NCI-H1694 treated with DMSO at 0.1 percent for 48 hours (cell line): ENCODE data around the gene WNT9A.

ENCODE experiments used
- DNase-seq: peaks from one replicate; lab custom pipeline; 2025; lab: John Stamatoyannopoulos, UW

Gene WNT9A

DNA sequence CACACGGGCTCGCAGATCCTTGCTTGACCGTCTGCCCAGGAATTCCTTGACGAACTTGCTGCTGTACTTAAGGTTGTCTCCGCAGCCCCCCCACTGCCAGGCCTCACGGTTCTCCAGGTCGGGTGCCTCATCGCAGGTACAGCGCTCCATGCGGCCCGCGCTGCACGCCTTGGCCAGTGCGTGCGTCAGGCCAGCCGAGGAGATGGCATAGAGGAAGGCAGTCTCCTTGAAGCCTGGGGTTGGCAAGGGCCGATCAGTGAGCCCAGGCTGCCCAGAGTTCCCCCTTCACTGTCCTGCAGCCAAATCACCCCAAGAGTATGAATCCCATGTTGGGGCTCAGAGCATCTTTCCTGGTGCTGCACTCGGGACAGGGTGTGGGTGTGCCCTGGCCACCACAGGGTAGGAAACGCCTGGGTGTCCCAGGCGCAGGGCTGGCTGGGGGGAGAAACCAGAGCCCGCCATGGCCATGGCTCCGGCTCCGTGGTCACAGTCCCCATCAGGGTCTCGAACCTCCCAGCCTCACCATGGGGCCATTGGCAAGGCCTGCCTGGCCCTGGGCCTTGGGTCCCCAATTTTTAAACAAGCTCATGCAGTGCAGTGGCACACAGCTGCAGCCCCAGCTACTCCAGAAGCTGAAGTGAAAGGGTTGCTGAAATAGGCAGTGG, 23.4 kb downstream of the WNT9A start:
- DNase-seq = no peak

DNA sequence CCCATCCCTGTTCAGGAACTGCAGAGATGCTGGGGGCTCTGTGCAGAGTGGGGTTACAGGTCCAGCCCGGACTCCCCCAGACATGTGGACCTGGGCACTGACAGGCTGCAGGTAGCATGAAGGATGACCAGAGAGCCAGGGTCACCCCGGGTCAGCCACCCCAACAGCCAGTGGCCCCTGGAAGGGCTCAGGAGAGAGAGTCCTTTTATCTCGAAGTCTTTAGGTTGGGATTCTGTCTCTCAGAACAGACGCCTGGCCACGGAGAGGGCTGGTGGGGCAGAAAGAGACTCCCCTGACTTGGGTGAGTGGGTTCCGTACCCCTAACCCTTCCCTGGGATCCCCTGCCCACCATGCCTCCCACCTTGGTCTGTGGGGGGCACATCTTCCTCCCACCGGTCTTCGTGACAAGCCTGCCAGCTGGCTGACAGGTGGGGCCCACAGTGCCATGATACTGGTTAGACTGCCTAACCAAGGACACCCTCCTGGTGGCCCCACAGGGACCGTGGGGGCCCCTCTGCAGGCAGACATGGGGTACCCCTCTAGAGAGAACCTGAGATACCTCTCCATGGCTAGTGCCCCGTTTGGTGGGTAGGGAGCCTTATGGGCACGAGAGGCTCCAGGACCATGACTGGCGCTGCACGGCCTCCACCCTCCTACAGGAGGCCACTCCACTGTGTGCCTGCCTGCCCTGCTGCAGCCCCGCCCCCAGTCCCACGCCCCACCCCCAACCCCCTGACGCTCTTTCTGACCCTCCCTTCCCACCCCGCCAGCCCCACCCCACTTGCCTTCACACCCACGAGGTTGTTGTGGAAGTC, 24.2 kb downstream of the WNT9A start:
- no peak for DNase-seq

DNA sequence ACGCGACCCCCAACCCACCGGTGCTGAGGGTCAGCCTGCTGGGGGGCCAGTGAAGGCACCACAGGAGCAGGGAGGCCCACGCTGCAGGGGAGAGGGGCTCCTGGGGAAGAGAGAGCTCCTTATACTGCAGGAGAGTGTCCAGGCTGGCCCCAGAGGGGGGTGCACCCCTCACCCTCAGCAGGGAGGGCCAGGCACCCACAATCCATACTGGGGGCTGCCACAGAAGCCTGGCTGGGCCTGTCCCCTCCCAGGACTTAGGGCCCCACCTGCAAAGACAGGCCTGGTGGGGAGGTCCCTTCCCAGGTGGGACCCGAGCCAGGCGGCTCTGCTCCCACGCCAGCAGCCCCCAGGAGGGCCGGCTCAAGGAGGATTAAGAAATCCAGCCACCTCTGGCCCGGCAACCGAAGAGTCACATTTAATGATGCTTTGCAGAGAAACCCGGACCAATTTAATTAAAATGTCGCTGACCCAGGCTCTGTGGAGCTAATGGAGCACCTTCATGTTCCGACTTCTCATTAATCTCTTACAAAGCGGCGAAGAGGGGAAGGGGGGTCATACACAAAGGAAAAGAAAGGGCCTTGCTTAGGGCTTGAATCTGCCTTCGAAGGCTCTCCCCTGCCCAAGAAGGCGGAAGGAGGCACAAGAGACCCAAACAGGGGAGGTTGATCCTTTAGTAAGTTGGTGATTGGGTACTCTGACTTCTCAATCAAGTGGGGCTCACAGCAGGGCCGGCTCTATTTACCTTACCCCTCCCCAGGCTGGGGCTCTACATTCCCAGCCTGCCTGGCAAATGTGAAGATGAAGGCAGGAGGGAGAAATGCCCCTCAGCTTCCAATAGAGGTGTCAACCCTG, 25.0 kb downstream of the WNT9A start:
- DNase-seq = no peak

DNA sequence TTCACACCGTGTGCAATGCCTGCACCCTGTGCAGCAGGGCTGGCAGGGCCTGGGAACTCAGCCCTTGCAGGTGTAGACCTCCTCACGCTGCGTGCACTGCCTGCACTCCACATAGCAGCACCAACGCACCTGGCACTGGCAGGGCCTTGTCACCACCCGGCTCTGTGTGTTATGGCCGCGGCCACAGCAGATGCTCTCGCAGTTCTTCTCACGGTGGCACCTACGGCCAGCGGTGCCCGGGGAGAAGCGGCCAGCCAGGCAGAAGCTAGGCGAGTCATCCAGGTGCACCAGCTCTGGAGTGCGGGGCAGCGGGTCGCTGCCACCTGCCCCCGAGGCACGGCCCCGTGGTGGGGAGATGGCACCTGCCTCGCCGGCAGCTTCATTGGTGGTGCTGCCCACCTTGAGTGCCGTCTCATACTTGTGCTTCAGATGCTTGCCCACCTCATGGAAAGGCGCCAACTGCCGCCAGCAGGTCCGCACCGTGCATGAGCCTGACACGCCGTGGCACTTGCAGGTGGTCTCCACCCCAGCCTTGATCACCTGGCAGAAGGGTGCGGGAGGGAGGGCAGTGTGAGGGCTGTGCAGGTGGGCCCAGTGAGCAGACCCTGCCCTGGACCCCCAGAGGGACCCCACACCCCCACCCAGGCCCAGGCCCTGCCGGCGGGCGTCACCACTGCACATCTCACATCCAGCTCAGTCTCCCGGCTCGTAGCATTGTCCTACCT, 26.1 kb downstream of the WNT9A start:
- DNase-seq = no peak

DNA sequence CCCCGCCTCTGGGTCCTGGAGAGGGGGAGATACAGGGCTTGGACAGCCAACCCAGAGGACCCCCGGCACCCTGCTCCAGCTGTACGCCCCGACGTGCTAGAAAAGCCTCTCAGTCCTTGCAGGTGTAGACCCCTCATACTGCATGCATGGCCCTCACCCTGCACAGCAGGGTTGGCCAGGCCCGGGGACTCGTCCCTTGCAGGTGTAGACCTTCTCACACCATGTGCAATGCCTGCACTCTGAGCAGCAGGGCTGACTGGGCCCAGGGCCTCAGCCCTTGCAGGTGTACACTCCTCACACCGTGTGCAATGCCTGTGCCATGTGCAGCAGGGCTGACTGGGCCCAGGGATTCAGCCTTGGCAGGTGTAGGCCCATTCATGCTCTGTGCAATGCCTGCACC, 26.8 kb downstream of the WNT9A start:
- DNase-seq = no peak

DNA sequence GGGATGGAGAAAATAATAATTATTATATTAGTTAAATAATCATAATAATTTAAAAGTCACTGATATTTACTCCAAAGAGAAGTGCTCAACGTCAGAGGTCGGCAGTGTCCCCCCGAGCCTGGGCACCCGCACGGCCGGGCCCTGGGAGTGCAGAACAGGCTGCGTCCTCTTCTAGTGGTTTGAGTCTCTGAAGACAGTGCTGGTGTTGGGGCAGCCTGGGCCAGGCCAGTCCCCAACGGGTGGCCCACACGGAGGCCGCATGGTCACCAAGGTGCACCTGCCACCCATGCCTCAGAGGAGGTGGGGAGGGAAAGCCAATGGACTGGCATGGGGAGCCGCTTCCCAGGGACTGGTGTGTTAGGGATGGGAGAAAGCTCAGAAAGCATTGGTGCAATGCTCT, 27.3 kb downstream of the WNT9A start:
- no peak for DNase-seq

DNA sequence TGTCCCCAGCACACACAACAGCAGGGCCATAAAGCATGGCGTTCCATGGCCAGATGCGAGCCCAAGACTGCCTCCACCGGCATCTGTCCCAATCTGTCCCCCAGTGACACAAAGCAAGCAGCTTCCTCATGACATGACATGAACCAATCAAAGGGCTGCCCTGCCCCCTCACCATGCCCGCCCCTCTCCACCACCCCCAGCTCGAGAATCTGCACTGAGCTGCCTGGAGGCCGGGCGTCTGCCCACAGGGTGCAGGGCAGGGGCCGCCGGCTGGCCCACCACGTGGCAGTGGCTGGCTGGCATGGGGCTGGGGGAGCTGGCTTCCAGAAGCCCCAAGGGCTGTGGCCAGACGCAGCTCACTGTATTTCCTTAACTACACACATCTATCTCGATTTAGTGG, 27.8 kb downstream of the WNT9A start:
- DNase-seq = peak; percentile 76

DNA sequence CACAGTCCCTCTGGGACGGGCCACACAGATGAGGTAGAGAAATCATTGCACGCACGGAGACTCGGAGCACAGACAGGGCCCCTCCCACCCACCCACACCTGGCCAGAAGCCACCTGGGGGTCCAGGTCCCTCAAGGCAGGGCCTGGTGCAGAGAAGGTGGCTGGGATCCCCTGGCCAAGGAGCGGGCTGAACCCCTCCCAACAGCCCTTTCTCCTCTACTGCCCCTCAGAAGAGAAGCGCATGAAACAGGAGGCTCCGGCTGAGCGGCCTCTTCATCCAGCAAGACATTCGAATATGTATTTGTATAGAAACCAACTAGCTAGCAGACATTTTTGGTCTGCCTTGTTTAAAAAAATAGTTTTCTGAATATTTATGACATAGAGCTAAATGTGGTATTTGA, 29.0 kb downstream of the WNT9A start:
- DNase-seq = no peak

DNA sequence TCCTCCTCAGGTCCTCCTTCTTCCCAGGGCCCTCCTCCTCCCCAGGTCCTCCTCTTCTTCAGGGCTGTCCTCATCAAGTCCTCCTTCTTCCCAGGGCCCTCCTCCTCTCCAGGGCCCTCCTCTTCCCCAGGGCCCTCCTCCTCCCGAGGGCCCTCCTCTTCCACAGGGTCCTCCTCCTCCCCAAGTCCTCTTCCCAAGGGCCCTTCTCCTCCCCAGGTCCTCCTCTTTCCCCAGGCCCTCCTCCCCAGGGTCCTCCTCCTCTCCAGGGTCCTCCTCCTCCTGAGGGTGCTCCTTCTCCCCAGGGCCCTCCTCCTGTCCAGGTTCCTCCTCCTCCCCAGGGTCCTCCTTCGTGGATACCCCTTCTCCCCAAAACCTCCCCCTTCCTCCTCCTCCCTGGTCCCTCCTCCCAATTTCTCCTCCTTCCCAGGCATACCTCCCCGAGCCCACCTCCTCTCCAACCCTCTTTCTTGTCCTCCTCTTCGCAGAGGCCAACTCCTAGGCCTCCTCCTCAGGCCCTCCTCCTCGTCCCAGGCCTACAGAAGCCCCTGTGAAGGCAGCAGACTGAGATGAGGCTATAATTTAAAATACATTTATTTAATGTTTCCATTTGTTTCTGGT, 29.5 kb downstream of the WNT9A start:
- DNase-seq = no peak

DNA sequence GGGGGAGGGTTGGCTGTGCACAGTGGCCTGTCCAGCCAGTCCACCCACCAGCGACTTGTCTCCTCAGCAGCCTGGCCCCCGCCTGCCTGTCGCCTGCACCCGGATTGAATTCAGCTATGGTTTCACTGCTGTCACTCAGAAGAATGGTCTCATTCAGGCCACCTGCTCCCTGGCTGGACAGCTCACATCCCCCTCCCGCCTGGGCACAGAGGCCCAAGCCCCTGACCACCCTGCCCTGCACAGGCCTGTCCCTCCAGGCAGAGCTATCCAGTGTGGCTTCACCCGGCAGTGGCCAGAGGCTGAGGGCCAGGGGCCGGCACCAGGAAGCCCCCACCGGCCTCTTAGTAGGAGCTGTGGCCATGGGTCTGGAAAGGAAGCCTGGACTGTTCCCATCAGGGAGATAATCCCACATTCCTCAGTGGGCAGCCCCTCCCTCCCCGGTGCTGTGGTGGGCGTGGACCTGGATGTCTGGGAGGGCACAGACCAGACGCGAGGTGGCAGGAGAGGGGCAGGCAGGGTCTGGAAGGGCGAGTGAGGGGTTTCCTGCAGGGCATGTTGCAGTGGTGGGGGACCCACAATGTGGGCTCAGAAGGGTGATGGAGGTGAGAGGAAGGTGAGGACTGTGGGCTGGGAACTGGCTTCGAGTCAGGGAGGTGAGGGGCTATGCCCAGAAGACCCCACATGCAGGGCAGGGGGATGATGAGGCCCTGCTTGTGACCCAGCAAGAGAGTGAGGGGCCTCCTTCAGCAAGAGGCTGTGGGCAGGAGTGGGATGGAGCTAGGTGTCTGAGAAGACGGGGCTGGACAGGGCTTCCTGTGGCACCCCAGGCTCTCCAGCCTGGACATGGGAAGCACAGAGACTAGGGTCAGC, 30.4 kb downstream of the WNT9A start:
- DNase-seq = no peak

DNA sequence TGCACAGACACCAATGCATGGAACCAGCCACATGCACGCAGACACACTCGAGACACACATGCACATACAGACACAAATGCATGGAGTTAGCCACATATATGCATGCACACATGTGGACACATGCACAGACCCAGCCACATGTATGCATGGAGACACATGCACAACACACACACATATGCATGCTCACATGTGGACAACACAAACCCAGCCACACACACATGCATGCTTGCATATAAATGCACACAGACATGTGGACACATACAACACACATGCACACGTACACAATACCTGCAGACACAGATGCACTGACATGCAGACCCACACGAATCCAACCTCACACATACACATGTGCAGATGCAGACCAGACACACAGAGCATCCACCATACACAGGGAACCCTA, 31.1 kb downstream of the WNT9A start:
- DNase-seq = no peak

DNA sequence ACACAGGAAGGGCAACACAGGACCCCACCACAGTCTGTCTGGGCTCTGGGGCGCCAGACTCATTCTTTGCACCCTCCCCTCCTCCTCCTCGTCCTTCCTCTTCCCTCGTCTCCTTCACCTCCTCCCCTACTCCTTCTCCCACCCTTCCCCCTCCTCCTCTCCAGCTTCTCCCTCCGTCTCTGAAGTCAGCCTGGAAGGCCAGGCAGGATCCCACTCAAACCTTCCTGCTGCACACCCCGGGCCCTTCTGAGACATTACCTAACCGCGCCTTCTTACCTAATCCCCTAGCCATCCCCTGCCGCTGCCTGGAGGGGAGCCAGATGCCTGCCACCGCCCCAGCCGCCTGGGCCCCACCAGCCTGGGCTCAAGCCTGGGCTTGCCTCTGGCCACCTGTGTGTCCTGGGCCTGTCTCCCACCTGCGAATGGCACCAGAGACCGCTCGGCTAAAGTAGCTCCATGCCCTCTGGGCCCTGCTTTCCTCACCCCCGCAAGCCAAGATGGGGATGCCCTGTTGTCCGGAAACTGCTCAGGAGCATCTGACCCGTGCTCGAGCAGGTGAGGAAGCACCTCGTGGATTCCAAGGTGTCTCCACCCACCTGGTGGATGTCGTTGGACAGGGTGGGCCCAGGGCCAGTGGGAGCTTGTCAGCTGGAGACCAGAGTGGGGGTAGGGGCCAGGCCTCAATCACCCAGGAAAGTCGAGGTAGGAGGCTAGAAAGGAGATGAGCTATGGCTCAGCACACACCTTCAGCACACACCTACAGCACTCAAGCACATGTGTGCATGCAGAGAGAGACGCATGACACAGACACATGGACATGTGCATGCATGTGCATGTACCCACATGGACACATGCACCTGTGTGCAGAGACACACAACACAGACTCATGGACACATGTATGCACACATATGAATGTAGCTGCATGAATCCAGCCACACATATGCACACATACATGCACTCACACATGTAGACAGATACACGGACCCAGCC, 31.9 kb downstream of the WNT9A start:
- DNase-seq = no peak

DNA sequence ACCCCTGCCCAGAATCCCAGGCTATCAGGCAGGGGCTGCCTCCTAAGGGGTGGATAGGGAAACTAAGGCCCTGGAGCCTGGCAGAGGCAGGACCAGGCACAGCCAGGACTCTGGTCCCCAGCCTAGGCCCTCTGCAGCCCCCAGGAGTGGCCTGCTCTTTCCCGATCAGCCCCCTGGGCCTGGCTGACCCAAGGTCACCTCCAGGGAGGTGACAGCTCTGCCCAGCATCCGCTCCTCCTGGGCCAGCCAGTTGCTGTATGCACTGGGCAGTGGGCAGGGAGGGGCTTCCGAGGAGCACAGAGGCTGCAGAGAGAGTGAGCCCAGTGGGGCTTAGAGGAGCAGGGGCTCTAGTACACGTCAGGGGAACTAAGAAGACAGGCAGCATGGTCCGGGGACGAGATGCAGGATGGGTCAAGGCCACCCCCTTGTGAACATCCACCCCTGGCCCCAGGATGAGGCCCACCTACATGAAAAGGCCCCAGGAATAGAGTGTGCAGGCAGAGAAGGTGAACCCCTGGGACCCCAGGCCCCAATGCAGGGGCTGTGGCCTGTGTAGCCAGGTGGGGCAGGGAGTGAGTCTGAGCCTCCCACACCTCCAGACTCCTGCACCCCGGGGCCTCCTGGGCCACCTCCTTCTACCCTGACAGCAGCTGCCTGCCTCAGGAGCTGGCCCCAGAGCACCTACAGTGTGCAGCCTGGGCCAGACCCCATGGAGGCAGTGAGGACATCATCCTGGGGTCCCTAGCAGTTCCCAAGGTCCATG, 32.8 kb downstream of the WNT9A start:
- DNase-seq = no peak

DNA sequence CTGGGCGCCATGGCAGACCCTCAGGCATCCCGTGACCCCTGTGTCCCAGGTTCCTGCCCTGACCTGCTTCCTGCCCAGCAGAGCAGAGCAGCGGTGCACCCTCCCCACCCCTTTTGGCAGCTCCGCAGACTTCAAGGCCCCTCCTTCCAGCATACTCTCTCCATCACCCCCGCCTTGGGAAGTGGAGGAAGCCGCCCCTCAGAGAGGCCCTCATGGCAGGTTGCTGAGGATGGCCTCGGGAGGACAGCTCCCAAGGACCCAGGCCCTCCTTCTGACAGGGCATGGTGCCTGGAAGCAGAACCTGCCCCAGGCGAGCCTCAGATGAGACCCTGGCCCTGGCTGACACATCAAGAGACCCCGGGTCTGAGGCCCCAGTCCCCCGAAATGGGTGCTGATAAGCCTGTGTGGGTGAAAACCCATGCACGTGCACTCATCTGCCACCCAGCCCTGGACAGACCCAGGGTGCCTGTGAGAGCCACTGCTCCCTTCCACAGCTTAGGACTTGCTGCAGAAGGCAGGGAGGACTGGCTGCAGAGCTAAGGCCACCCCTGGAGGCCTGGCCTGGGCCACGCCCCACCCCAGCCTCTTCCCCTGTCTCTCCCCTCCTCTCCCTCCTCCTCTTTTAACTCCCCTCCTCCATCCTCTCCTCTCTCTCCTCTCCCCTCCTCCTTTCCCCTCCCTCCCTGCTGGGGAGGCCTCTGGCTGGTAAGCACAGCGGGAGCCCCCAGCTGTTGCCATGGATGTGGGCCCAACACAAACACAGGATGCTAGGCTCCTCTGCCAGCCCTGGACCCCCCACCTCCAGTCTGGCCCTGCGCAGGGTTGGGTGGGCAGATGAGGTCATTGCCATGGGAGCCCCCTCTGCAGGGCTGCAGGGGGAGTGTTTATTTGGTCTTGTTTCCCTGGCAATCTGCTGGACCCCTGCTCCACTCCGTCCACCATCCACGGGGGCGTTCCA, 33.7 kb downstream of the WNT9A start:
- peak; percentile 44 for DNase-seq

DNA sequence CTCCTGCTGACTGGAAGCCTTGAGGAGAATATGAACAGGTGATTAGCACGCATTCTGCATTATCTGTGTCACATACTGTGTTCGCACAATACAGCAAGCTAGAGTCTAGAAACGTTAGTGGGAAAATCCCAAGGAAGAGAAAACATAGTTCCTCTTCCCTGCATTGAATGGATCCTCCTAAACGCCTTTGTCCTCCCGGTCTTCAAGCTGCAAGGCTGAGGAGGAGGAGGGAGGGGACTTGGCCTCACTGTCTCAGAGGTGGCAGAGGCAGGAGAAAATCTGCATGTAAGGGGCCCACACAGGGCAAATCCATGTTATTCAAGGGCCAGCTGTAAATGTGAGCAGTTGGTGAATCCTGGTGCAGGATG, 34.4 kb downstream of the WNT9A start:
- no peak for DNase-seq

DNA sequence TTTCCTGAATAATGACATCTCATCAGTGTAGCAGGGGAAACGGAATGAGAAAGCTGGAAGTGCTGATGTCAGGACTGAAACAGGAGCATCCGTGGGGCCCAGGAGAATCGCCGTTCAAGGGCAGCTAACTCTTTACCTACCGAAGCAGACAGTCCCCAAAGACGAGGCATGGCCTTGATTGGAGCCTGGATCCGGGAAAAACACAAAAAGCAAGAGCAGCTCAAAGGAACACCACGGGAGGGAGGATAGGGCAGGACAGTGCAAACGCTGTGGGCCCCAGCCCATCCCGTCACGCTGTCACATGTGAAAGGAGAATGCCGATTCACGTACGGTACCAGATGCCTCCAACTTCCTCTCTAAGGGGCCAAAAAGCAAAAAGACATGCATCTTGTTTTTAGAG, 34.9 kb downstream of the WNT9A start:
- no peak for DNase-seq

DNA sequence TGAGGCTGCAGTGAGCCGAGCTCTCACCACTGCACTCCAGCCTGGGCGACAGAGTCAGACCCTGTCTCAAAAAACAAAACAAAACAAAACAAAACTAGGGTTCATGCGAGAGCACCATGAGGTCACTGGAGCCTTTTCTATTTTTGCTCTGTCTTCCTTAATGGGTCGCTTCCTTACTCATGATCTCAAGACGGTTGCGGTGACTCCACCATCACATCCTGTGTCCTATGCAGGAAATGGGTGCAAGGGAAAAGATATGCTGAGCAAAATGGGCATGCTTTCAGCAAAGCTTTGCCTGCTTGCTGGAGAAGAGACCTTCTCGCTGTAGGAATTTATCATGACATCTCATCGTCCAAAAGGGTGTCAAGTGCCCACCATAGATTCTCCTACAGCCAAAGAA, 36.4 kb downstream of the WNT9A start:
- no peak for DNase-seq
